PFSK-1 (cell line): ENCODE measurements around the gene PI4KA.

Experiments
- FOXP2 ChIP-seq: optimal IDR thresholded peaks from 2 replicates; pipeline ENCODE3; 2011; ENCODE audit warnings: borderline replicate concordance, control low read depth, inconsistent platforms; ENCODE audit not compliant: insufficient read depth; ENCODE audit errors: extremely low read length, extremely low read depth
- POLR2AphosphoS5 ChIP-seq: IDR thresholded peaks from 2 replicates; pipeline ENCODE4 v1.6.1; 2012; ENCODE audit warnings: low read depth, mild to moderate bottlenecking, control low read depth, low read length, moderate library complexity
- REST ChIP-seq, 2 experiments: IDR thresholded peaks; 2 replicates each; pipeline versions ENCODE4 v1.6.1 to v1.8.0; 2011 to 2012; ENCODE audit warnings: low read depth in 2 of 2, low read length in 2 of 2, control low read depth in 1 of 2, inconsistent platforms in 1 of 2, mild to moderate bottlenecking in 1 of 2, moderate library complexity in 1 of 2; ENCODE audit not compliant: insufficient read depth in 1 of 2
- SIN3A ChIP-seq: IDR thresholded peaks from 2 replicates; pipeline ENCODE4 v1.6.1; 2012; ENCODE audit warnings: mild to moderate bottlenecking, low read length, moderate library complexity, borderline replicate concordance; ENCODE audit not compliant: insufficient read depth
- TAF1 ChIP-seq: IDR thresholded peaks from 2 replicates; pipeline ENCODE4 v1.6.1; 2012; ENCODE audit warnings: low read length, control low read depth, borderline replicate concordance; ENCODE audit not compliant: insufficient read depth

GRCh38 chr22:20672732-20673131 lies 185.9 kb downstream of the PI4KA start:
- TF ChIP-seq SIN3A (no peak), POLR2AphosphoS5 (no peak), TAF1 (no peak), REST (IDR thresholded peaks at IDR 0.05; ENCODE audit: insufficient read depth in 1 of 2, low read depth in 2 of 2, low read length in 2 of 2) (no peak), FOXP2 (no peak)
